Caco-2 (cell line): ENCODE measurements around the gene PRPS2. TPM values are rescaled to one million over a fixed set of nuclear protein-coding genes. Genes with fewer than 3 reads are reported as not detected.

Experiments used
- BruUV-seq: library from RNA; stranded (reverse); fragments of 400-500 nt; replicated peaks from 2 replicates; lab custom pipeline; 2021; lab: Mats Ljungman, UMichigan
- CTCF ChIA-PET: fragments of 300-600 bp; sonication (Branson Sonifier 250); formaldehyde crosslinking; loops from one replicate; lab custom pipeline; 2022; ENCODE audit warnings: antibody characterized with exemption; lab: Charles Lee
- POLR2A ChIA-PET: fragments of 300-600 bp; sonication (Branson Sonifier 250); formaldehyde crosslinking; loops from one replicate; lab custom pipeline; 2022; ENCODE audit warnings: antibody characterized with exemption; lab: Charles Lee
- DNase-seq, 2 experiments: peaks; one replicate each; pipeline versions ENCODE4 v3.0.0 to v3.0.0-alpha.2; 2020 to 2022
- H3K27me3 ChIP-seq: replicated peaks from 2 replicates; pipeline ENCODE4 v1.6.0; 2011; ENCODE audit warnings: low read length; ENCODE audit not compliant: control insufficient read depth, insufficient read depth
- H3K36me3 ChIP-seq: 2 replicates; pipeline ENCODE4 v1.5.1; 2011; ENCODE audit warnings: low read length; ENCODE audit not compliant: control insufficient read depth, insufficient read depth
- H3K4me1 ChIP-seq: fragments of 250-450 bp; sonication (Bioruptor Pico); 2 replicates; pipeline ENCODE4 v1.5.1; 2020; ENCODE audit warnings: mild to moderate bottlenecking
- H3K4me3 ChIP-seq: 2 replicates; pipeline ENCODE4 v1.5.1; 2011; ENCODE audit warnings: low read depth, mild to moderate bottlenecking, control low read depth, low read length
- H3K9me3 ChIP-seq: fragments of 250-450 bp; sonication (Bioruptor Pico); 2 replicates; pipeline ENCODE4 v1.5.1; 2020; ENCODE audit warnings: mild to moderate bottlenecking, moderate library complexity
- H3K27ac Mint-ChIP-seq: one replicate; pipeline ENCODE4 v1.8.0; 2022; ENCODE audit warnings: mixed read lengths; ENCODE audit not compliant: unreplicated experiment
- H3K27me3 Mint-ChIP-seq: one replicate; pipeline ENCODE4 v1.8.0; 2022; ENCODE audit warnings: mixed read lengths; ENCODE audit not compliant: insufficient read depth, unreplicated experiment
- H3K36me3 Mint-ChIP-seq: one replicate; pipeline ENCODE4 v1.8.0; 2022; ENCODE audit warnings: mild to moderate bottlenecking, mixed read lengths; ENCODE audit not compliant: insufficient read depth, unreplicated experiment
- H3K4me1 Mint-ChIP-seq: one replicate; pipeline ENCODE4 v1.8.0; 2022; ENCODE audit warnings: low read depth, mixed read lengths; ENCODE audit not compliant: unreplicated experiment
- H3K4me3 Mint-ChIP-seq: one replicate; pipeline ENCODE4 v1.8.0; 2022; ENCODE audit warnings: mild to moderate bottlenecking, moderate library complexity, mixed read lengths; ENCODE audit not compliant: unreplicated experiment
- H3K9me3 Mint-ChIP-seq: one replicate; pipeline ENCODE4 v1.8.0; 2022; ENCODE audit warnings: mixed read lengths; ENCODE audit not compliant: unreplicated experiment
- intact Hi-C: fragments of 100-400 bp; cut with micrococcal nuclease; formaldehyde crosslinking; loops from one replicate; pipeline ENCODE4 v1.10.0; 2022; ENCODE audit not compliant: unreplicated experiment
- total RNA-seq: library from RNA; stranded (reverse); gene quantifications from 2 replicates; pipeline ENCODE4 v1.2.3, GENCODE V29; 2022
- TF ChIP-seq, protein P1 (sequence below), 2 experiments: fragments of 200-600 bp in 1 of 2; IDR thresholded peaks; 1 replicate in 1 of 2; 2 replicates in 1 of 2; pipeline versions ENCODE4 v1.5.1 to v1.8.0; 2011 to 2022; ENCODE audit warnings: antibody characterized with exemption in 1 of 2, control low read depth in 1 of 2, inconsistent platforms in 1 of 2, low read depth in 1 of 2, low read length in 1 of 2, mild to moderate bottlenecking in 1 of 2, moderate library complexity in 1 of 2; ENCODE audit not compliant: insufficient read depth in 1 of 2, severe bottlenecking in 1 of 2, unreplicated experiment in 1 of 2

PRPS2 gene
- total RNA-seq, 1 experiment from 2014 or later, result 35.6 TPM

GRCh38 chrX:12767856-12768255 lies 23.4 kb upstream of the PRPS2 start:
- Mint-ChIP-seq H3K4me1 (no peaks in the 10 kb centered on the region), H3K9me3 (no peaks in the 10 kb centered on the region), H3K4me3 (no peak overlapping the region), H3K36me3 (no peaks in the 10 kb centered on the region), H3K27me3 (peaks cover 2% of the 10 kb centered on the region), H3K27ac (no peak overlapping the region)
- ChIA-PET CTCF (no interaction called here), POLR2A (no interaction called here)
- TF ChIP-seq, protein P1, sequence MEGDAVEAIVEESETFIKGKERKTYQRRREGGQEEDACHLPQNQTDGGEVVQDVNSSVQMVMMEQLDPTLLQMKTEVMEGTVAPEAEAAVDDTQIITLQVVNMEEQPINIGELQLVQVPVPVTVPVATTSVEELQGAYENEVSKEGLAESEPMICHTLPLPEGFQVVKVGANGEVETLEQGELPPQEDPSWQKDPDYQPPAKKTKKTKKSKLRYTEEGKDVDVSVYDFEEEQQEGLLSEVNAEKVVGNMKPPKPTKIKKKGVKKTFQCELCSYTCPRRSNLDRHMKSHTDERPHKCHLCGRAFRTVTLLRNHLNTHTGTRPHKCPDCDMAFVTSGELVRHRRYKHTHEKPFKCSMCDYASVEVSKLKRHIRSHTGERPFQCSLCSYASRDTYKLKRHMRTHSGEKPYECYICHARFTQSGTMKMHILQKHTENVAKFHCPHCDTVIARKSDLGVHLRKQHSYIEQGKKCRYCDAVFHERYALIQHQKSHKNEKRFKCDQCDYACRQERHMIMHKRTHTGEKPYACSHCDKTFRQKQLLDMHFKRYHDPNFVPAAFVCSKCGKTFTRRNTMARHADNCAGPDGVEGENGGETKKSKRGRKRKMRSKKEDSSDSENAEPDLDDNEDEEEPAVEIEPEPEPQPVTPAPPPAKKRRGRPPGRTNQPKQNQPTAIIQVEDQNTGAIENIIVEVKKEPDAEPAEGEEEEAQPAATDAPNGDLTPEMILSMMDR (IDR thresholded peaks at IDR 0.05; ENCODE audit: insufficient read depth in 1 of 2, low read depth in 1 of 2, low read length in 1 of 2, severe bottlenecking in 1 of 2, unreplicated experiment in 1 of 2), result no peak
- H3K4me3 ChIP-seq, result no peak overlapping the region
- BruUV-seq, result no TSS peak
- no peak for DNase-seq
- no peaks in the 10 kb centered on the region for H3K36me3 ChIP-seq
- no peaks in the 10 kb centered on the region for H3K9me3 ChIP-seq
- H3K27me3 ChIP-seq, result no peaks in the 10 kb centered on the region
- H3K4me1 ChIP-seq, result no peaks in the 10 kb centered on the region
- intact Hi-C loops, result no loop called here

- Histone ChIP-seq H3K4me1 (no peaks in the 10 kb centered on the region), H3K36me3 (no peaks in the 10 kb centered on the region), H3K4me3 (no peak overlapping the region), H3K9me3 (no peaks in the 10 kb centered on the region), H3K27me3 (no peaks in the 10 kb centered on the region)
- H3K4me1 Mint-ChIP-seq, result no peaks in the 10 kb centered on the region
- H3K36me3 Mint-ChIP-seq, result no peaks in the 10 kb centered on the region
- H3K4me3 Mint-ChIP-seq, result no peak overlapping the region
- H3K27ac Mint-ChIP-seq, result no peak overlapping the region
- intact Hi-C loops, result no loop called here
- peaks cover 4% of the 10 kb centered on the region for H3K27me3 Mint-ChIP-seq
- no peaks in the 10 kb centered on the region for H3K9me3 Mint-ChIP-seq
- TF ChIP-seq, protein P1 (IDR thresholded peaks at IDR 0.05; ENCODE audit: insufficient read depth in 1 of 2, low read depth in 1 of 2, low read length in 1 of 2, severe bottlenecking in 1 of 2, unreplicated experiment in 1 of 2), result no peak
- POLR2A ChIA-PET, result no interaction called here
- CTCF ChIA-PET, result no interaction called here
- DNase-seq, result no peak
- BruUV-seq, result no TSS peak
Observed at GRCh38 chrX:12768491-12768890, 22.7 kb upstream of the PRPS2 start.

DNA sequence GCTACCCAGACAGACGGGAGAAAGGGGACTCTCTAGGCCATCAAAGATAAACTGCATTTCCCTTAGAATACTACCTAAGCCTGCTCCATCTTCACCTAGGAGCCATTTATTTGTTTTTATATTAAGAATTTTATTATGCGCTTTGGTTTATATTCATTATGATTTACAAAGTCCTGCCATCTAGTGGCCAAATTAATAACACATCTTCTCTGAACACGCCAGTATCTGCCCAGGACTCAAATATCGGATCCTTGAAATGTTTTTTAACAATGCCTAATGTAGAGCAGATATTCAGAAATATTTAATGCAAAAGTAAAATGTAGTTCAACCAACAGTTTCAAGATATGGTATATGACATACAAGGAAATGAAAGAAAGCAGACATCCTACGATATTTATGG lies 20.8 kb upstream of the PRPS2 start:
- Histone ChIP-seq H3K27me3 (no peaks in the 10 kb centered on the region), H3K4me3 (no peak overlapping the region), H3K4me1 (no peaks in the 10 kb centered on the region), H3K9me3 (no peaks in the 10 kb centered on the region), H3K36me3 (no peaks in the 10 kb centered on the region)
- Mint-ChIP-seq H3K36me3 (no peaks in the 10 kb centered on the region), H3K9me3 (no peaks in the 10 kb centered on the region), H3K4me1 (no peaks in the 10 kb centered on the region), H3K27ac (no peak overlapping the region), H3K4me3 (no peak overlapping the region), H3K27me3 (peaks cover 4% of the 10 kb centered on the region)
- DNase-seq, result peak in 1 of 2 experiments; percentile 3
- intact Hi-C loops, result loop anchor here (1.0 kb wide), 1 partner anchor 61 kb away; no protein-coding TSS in a partner anchor
- CTCF ChIA-PET, result interaction anchor here (0.7 to 1.3 kb wide), 3 partner anchors 21 to 204 kb away, joined by 3 read pairs; partner anchors contain the start of gene PRPS2
- no TSS peak for BruUV-seq
- POLR2A ChIA-PET, result no interaction called here
- TF ChIP-seq, protein P1 (IDR thresholded peaks at IDR 0.05; ENCODE audit: insufficient read depth in 1 of 2, low read depth in 1 of 2, low read length in 1 of 2, severe bottlenecking in 1 of 2, unreplicated experiment in 1 of 2), result peak; percentile 30 to 44
